T47D (cell line): ENCODE measurements around the gene GZMM.

Source experiments
- DNase-seq, 2 experiments: peaks; one replicate each; pipeline versions ENCODE4 v3.0.0 to v3.0.0-alpha.2; 2011 to 2012; ENCODE audit warnings: low read depth in 1 of 2, low spot score in 1 of 2
- JUND ChIP-seq: IDR thresholded peaks from 2 replicates; pipeline ENCODE4 v1.6.1; 2012; ENCODE audit warnings: low read depth
- in situ Hi-C: cut with HindIII; loops from 2 replicates; pipeline ENCODE4 v1.10.0; 2016; ENCODE audit warnings: low sequenced_read_pairs, low pct_unique_long_range_greater_than_20kb

Gene GZMM

DNA sequence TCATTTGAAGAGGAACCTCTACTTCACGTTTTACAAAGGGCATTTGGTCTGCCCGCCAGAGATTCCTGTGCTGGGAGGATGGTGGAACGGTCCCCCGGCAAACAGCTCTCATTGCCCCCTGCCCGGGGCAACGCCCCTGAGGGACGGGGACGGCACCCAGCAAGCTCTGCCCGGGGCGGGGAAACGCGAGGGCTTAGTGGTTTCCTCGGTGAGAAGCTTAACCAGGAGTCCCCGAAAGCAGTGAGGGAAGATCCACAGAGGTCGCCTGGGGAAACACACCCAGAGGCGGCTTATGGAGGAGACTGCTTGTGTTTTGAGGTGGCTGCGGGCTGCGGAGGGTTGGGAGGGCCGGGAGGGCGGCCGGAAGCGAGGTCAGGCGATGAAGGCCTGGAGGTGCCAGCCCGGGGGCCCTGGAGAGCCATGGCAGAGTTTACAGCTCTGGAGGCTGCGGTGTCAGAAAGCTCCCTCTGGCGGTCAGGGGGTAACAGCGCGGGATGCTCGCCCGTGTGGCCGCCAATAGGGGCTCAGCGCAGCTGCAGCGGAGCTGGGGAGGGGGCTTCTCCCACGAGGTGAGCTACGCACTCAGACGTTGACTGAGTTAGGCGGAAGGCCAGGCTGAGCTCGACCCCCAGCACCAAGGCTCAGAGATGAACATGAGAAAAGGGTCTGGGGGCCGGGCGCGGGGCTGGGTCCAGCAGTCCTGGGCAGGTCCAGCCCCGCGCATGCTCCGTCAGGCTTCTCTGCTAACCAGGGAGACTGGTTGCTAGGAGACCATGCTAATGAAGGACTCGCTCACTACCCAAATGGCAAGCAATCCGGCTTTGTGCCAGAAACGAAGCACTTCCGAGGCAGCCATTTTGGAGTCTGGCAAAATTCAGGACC, 37.2 kb upstream of the GZMM start:
- TF ChIP-seq JUND: no peak
- in situ Hi-C loops: no loop called here
- DNase-seq: peak; percentile 98 to 99

DNA sequence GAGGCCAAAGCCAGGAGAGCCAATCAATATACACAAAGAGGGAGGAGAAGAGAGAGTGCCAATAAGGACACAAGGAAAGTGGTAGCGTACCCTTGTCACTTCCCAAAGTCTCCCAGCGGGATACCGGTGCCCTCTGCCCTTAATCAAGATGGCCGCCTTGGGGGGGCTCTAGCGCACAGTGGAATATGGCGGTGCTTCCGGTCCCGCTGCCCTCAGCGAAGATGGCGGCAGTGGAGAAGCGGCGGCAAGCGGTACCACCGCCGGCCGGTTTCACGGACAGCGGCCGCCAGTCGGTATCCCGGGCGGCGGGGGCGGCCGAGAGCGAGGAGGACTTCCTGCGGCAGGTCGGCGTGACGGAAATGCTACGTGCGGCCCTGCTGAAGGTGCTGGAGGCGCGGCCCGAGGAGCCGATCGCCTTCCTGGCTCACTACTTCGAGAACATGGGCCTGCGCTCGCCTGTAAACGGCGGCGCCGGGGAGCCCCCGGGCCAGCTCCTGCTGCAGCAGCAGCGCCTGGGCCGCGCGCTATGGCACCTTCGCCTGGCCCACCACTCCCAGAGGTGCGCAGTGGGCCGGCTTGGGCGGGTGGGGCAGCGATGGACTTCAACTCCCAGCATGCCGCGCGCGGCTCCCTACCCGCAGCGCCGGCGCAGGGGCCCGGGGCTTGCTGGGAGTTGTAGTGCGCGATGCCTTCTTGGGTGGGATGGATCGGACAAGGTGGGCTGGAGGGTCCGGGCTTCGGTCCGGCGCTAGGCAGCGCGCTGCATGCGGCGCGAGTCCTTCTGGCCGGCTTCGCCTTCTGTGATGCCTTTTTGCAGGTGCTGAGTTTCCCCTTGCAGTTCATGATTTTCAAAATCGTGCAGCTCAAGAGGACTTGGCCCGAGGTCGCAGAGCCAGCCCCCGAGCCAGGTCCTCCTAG, 36.3 kb upstream of the GZMM start, which contains the start of gene TPGS1:
Gene TPGS1 (plus strand): TSS at position 212 of the 918 bp plus-strand sequence. CDS start 10 bp downstream, at position 222.
- peak; percentile 69 to 83 for DNase-seq
- in situ Hi-C loops: no loop called here
- TF ChIP-seq JUND: no peak

DNA sequence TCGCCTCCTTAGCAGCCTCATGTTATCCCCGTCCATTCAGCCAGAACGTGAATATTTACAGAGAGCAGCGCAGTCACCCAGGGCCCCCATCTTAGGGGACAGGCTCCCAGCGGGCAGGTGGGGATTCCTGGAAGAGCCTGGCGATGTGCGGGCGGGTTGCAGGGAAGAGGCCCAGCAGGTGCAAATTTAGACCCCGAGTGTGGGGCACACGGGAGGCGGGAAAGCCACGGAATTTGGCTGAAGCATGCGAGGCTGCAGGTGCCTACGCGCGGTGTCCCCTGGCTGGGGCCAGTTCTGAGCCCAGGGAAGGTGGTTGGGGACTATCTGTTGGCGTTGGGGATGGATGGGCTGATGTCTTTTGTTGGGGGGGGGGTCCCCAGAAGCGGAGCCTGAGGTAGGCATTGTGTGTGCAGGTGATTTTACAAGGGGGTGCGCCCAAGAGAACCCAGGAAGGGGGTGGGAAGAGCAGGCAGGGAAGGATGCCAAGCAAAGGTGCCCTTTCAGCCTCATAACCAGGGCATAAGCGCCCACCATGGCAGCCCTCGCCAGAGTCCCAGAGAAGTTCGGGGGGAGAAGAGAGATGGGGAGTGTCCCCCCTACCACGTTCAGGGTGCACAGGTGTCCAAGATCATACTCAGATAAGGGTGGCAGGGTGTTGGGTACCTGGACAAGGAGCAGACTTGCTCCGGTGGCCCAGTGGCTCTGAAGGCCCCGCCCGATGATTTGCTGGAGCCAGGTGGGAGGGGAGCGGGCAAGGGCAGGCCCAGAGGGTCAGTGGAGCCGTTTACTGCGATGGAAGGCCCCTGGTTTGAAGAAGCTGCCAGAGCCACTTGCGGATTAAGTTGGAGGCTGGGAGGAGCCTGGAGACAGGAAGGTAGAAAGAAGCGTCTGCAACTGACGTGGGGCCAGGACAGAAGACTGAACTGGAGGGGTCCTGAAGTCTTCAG, 35.4 kb upstream of the GZMM start:
- no peak for DNase-seq
- in situ Hi-C loops: no loop called here
- TF ChIP-seq JUND: no peak

DNA sequence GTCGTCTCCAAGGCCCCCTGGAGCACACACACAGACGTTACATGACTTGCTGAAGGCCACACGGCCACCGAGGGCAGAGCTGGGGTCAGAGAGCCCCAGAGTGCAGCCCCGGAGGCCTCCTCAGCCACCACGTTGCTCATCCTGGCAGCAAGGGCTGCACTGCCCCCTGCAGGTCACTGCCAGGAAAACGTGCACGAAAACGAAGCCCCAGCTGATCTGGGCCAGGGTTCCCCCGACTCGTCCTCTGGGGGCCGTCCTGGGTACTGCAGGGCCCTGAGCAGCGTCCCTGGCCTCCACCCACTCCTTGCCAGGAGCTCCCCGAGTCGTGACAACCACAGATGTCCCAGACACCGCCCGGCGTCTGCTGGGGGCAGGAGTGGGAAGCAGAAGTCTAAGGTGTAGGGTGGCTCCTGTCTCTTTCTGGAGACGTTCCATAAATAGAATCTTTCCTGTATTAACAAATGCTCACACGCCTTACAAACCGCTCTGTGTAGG, 33.2 kb upstream of the GZMM start:
- TF ChIP-seq JUND: no peak
- in situ Hi-C loops: no loop called here
- DNase-seq: peak in 1 of 2 experiments; percentile 76

DNA sequence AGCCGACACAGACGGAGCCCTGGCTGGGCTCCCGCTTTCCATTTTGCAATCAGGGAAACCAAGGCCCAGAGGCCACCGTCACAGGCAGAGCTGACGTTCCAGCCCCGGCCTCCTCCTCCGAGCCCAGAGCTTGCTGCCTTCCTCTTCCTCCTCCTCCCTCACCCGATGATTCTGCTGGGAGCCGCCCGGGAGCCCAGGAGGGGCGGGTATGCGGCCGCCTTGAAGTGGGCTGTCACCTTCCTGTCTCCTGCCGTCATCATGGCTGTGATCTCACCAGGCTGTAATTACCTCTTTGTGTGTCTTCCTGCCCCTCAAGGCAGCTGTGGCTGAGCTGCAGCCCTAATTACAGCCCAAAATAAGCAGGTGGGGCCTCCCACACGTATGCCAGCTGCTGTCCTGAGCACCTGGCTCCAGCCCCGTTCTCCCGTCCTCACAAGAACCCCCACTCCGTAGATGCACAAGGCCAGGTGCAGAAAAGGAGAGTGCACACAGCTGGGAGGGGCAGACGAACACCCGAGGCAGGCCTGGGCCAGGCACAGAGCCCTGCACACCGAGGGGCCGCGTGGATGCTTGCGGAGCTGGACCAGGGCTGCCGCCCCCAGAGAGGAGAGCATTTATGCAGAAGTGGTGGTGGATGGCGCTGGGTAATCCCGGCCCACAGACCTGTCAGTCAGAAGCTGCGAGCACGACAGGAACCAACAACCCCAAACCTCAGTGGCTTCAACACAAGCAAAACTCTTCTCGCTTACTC, 32.6 kb upstream of the GZMM start:
- in situ Hi-C loops: no loop called here
- DNase-seq: no peak
- TF ChIP-seq JUND: no peak

DNA sequence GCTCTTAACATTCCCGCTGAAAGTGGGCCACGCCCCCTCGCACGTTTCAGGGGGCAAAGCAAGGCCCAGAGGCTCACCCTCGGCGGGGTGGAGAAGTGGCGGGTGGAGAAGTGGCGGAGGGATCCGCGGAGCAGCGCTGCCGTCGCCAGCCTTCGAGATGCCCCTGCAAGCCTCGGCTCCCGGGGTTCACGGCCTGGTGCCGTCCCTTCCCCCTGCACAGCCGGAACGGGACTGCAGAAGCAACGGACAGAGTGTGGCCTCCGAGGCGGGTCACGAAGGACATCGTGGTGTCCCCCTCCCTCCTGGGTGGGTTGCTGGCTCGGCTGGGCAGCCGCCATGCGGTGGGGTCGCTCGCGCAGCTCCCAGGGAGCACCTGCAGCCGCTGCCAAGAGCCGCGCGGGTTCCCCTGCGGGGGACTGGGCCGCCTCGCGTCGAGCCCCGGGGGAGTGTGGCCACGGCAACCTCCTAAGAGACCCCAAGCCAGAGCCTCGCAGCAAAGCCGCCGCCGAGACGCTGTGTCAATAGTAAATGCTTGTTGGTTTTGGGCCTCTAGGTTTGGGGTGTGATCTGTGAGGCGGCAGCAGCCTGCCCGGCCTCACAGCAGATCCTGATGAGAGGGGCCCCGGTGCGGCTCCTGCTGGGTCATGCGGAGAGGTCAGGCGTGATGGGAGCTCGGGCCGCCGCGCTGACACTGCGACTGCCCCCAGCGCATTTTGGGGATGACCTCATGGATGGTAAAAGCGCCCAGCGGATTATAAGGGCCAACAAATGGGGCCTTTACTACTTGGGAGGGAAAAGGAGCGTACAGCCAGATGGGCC, 31.1 kb upstream of the GZMM start:
- TF ChIP-seq JUND: no peak
- in situ Hi-C loops: no loop called here
- no peak for DNase-seq

DNA sequence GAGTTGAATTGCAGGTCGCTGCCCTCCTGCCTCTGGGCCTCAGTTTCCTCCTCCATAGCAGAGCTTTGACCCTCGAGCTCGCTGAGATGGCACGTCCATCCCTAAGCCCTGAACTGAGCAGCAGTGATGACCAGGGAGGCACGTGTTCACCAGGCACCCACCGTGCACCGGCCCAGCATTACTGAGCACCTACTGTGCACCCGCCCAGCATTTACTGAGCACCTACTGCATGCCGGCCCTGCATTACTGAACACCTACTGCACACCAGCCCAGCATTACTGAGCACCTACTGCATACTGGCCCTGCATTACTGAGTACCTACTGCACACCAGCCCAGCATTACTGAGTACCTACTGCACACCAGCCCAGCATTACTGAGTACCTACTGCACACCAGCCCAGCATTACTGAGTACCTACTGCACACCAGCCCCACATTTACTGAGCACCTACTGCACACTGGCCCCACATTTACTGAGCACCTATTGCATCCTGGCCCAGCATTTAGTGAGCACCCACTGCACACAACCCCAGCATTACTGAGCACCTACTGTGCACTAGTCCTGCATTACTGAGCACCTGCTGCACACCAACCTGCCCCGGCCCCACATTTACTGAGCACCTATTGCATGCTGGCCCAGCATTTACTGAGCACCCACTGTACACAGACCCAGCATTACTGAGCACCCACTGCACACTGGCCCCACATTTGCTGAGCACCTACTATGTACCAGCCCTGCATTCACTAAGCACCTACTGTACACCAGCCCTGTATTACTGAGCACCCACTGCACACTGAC, 30.3 kb upstream of the GZMM start:
- in situ Hi-C loops: no loop called here
- no peak for DNase-seq
- no peak for TF ChIP-seq JUND

DNA sequence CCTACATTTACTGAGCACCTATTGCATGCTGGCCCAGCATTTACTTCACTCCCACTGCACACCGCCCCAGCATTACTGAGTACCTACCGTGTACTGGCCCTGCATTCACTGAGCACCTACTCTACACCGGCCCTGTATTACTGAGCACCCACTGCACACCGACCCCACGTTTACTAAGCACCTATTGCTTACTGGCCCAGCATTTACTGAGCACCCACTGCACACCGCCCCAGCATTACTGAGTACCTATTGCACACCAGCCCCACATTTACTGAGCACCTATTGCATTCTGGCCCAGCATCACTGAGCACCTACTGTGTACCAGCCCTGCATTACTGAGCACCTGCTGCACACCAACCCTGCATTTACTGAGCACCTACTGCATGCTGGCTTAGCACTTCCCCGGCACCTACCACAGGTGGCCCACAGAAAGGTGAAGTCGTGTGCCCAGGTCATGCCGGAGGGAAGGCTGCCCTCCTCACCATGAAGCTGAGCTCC, 29.6 kb upstream of the GZMM start:
- in situ Hi-C loops: no loop called here
- no peak for TF ChIP-seq JUND

DNA sequence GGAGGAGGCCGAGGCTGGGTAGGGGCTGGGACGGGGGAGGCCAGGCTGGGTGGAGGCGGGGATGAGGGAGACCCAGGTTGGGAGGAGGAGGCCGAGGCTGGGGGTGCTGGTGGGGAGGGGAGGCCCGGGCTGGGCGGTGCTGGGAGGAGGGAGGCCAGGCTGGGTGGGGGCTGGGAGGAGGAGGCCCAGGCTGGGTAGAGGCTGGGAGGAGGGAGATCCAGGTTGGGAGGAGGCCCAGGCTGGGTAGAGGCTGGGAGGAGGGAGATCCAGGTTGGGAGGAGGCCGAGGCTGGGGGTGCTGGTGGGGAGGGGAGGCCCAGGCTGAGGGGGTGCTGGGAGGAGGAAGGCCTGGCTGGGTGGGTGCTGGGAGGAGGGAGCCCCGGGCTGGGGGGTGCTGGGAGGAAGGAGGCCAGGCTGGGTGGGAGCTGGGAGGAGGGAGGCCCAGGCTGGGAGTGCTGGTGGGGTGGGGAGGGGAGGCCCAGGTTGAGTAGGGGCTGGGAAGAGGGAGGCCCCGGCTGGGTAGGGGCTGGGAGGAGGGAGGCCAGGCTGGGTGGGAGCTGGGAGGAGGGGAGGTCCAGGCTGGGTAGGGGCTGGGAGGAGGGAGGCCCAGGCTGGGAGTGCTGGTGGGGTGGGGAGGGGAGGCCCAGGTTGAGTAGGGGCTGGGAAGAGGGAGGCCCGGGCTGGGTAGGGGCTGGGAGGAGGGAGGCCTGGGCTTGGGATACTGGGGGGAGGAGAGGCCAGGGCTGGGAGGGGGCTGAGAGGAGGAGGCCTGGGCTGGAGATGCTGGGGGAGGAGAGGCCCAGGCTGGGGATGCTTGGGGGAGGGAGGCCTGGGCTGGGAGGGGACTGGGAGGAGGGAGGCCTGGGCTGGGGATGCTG, 25.9 kb upstream of the GZMM start:
- DNase-seq: no peak
- no peak for TF ChIP-seq JUND
- in situ Hi-C loops: no loop called here

More for the DNA sequence above, 29.6 kb upstream of the GZMM start:
- no peak for DNase-seq
